GM18519 (cell line): ENCODE results near the gene CCDC85C.

Source experiments
- ATAC-seq: cut with Tn5 transposase; IDR thresholded peaks from one replicate; pipeline ENCODE4 v1.9.1; 2021; ENCODE audit warnings: mild to moderate bottlenecking, moderate library complexity; ENCODE audit not compliant: unreplicated experiment, low FRiP score

Gene CCDC85C

GRCh38 chr14:99562856-99563748 is 40.9 kb downstream of the CCDC85C start:
- ATAC-seq, result no peak

GRCh38 chr14:99561864-99562263 is 42.1 kb downstream of the CCDC85C start:
- ATAC-seq, result no peak

GRCh38 chr14:99560922-99561683 is 42.9 kb downstream of the CCDC85C start:
- ATAC-seq, result no peak

GRCh38 chr14:99560403-99560802 is 43.6 kb downstream of the CCDC85C start:
- no peak for ATAC-seq

- ATAC-seq, result no peak
Observed at GRCh38 chr14:99559286-99559990, 44.6 kb downstream of the CCDC85C start.

- no peak for ATAC-seq
Observed at GRCh38 chr14:99556134-99556791, 47.7 kb downstream of the CCDC85C start.

- ATAC-seq, result no peak
Observed at GRCh38 chr14:99554757-99555531, 49.1 kb downstream of the CCDC85C start.

GRCh38 chr14:99554184-99554583 is 49.8 kb downstream of the CCDC85C start:
- no peak for ATAC-seq

GRCh38 chr14:99552572-99553216 is 51.3 kb downstream of the CCDC85C start:
- no peak for ATAC-seq

GRCh38 chr14:99552021-99552553 is 51.9 kb downstream of the CCDC85C start:
- ATAC-seq, result no peak

GRCh38 chr14:99551034-99551922 is 52.7 kb downstream of the CCDC85C start:
- no peak for ATAC-seq

GRCh38 chr14:99550387-99550992 is 53.5 kb downstream of the CCDC85C start:
- no peak for ATAC-seq

- ATAC-seq, result no peak
Observed at GRCh38 chr14:99549684-99550083, 54.3 kb downstream of the CCDC85C start.

GRCh38 chr14:99548871-99549515 is 55.0 kb downstream of the CCDC85C start:
- ATAC-seq, result no peak

- no peak for ATAC-seq
Observed at GRCh38 chr14:99548255-99548654, 55.8 kb downstream of the CCDC85C start.

- no peak for ATAC-seq
Observed at GRCh38 chr14:99546234-99546879, 57.6 kb downstream of the CCDC85C start.

GRCh38 chr14:99545586-99545985 is 58.4 kb downstream of the CCDC85C start:
- no peak for ATAC-seq
